Astrocyte (in vitro differentiated cells and primary cell): Measurements from ENCODE around the gene LEMD2.

Source experiments
- EZH2 ChIP-seq: IDR thresholded peaks from 2 replicates; pipeline ENCODE4 v1.6.1; 2012; ENCODE audit warnings: mild to moderate bottlenecking, low read length, inconsistent platforms; ENCODE audit not compliant: insufficient read depth
- TF ChIP-seq, protein P1 (sequence below): IDR thresholded peaks from 2 replicates; pipeline ENCODE4 v1.5.1; 2011; ENCODE audit warnings: low read depth, mild to moderate bottlenecking, inconsistent platforms, low read length, moderate library complexity; ENCODE audit not compliant: insufficient read depth

DNA sequence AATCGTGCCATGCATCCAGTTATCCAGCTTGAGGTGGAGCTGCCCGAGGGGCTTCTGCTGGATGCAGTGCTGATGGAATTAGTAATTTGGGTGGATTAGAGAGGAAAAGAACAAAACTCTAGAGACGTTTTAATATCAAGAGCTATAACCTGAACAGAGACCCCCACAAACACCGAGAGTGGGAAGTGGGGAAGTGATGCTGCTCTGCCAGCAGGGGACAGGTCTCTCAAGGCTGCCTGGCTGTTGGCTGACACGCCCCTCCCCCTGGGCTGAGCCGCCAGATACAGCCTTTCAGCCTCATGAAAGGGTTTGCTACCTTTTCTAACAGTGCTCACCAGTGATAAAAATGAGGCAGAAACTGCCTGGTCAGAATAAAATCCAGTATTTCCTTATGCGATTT, 9.6 kb downstream of the LEMD2 start:
- TF ChIP-seq, protein P1, sequence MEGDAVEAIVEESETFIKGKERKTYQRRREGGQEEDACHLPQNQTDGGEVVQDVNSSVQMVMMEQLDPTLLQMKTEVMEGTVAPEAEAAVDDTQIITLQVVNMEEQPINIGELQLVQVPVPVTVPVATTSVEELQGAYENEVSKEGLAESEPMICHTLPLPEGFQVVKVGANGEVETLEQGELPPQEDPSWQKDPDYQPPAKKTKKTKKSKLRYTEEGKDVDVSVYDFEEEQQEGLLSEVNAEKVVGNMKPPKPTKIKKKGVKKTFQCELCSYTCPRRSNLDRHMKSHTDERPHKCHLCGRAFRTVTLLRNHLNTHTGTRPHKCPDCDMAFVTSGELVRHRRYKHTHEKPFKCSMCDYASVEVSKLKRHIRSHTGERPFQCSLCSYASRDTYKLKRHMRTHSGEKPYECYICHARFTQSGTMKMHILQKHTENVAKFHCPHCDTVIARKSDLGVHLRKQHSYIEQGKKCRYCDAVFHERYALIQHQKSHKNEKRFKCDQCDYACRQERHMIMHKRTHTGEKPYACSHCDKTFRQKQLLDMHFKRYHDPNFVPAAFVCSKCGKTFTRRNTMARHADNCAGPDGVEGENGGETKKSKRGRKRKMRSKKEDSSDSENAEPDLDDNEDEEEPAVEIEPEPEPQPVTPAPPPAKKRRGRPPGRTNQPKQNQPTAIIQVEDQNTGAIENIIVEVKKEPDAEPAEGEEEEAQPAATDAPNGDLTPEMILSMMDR = peak; percentile 8
- no peak for TF ChIP-seq EZH2
